ENCODE measurements around the gene TSPAN2.

The TSPAN2 gene

GRCh38 chr1:115118086-115118485 lies 28.8 kb upstream of the TSPAN2 start:
- no peak overlapping the region for H3K9ac ChIP-seq (ENCODE audit: low read depth, low read length, poor library complexity, severe bottlenecking)
- H2AFZ ChIP-seq (ENCODE audit: low read length), result no peak overlapping the region
- no peaks in the 10 kb centered on the region for H3F3A ChIP-seq (ENCODE audit: low read depth)
- H3K27me3 ChIP-seq (ENCODE audit: insufficient read depth, low read length, poor library complexity, severe bottlenecking), result no peaks in the 10 kb centered on the region
- no peak overlapping the region for H3K4me3 ChIP-seq (ENCODE audit: low read length, poor library complexity, severe bottlenecking)
- no peak for TF ChIP-seq EZH2phosphoT487 (IDR thresholded peaks at IDR 0.05; ENCODE audit: borderline replicate concordance)
- TF ChIP-seq, protein P1, sequence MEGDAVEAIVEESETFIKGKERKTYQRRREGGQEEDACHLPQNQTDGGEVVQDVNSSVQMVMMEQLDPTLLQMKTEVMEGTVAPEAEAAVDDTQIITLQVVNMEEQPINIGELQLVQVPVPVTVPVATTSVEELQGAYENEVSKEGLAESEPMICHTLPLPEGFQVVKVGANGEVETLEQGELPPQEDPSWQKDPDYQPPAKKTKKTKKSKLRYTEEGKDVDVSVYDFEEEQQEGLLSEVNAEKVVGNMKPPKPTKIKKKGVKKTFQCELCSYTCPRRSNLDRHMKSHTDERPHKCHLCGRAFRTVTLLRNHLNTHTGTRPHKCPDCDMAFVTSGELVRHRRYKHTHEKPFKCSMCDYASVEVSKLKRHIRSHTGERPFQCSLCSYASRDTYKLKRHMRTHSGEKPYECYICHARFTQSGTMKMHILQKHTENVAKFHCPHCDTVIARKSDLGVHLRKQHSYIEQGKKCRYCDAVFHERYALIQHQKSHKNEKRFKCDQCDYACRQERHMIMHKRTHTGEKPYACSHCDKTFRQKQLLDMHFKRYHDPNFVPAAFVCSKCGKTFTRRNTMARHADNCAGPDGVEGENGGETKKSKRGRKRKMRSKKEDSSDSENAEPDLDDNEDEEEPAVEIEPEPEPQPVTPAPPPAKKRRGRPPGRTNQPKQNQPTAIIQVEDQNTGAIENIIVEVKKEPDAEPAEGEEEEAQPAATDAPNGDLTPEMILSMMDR (conservative IDR thresholded peaks at IDR 0.05; ENCODE audit: low read length), result no peak
- no peaks in the 10 kb centered on the region for H3K36me3 ChIP-seq (ENCODE audit: insufficient read depth, low read length)
- H3K4me2 ChIP-seq (ENCODE audit: low read depth, low read length, poor library complexity, severe bottlenecking), result no peak overlapping the region
- no peaks in the 10 kb centered on the region for H4K20me1 ChIP-seq (ENCODE audit: insufficient read depth, low read length, poor library complexity, severe bottlenecking)
- H3K79me2 ChIP-seq (ENCODE audit: insufficient read depth, low read length), result no peaks in the 10 kb centered on the region
- H3K9me2 ChIP-seq (replicated peaks; ENCODE audit: low read depth, low read length), result no peaks in the 10 kb centered on the region
- peaks cover 12% of the 10 kb centered on the region for H3K4me1 ChIP-seq (ENCODE audit: insufficient read depth, low read length, poor library complexity, severe bottlenecking)
- H3K9me3 ChIP-seq (ENCODE audit: insufficient read depth, low read depth, low read length), result no peaks in the 10 kb centered on the region

DNA sequence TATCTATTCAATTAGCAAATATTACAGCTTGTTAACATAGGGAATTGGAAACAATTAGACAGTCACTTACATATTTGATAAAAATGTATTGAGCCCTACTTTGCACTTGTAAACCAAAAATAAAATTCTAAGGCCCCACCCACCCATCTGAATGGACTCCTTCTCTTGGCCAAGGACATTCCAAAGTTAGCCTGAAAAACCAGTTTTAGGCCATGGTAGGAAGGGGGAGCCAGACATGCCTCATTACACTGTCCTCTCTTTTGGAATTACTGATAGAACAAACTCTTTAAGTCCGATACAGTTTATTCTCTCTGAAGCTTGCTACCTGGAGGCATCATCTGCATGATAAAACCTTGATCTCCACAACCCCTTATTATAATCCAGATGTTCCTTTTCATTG lies 28.0 kb upstream of the TSPAN2 start:
- peaks cover 12% of the 10 kb centered on the region for H3K4me1 ChIP-seq (ENCODE audit: insufficient read depth, low read length, poor library complexity, severe bottlenecking)
- H3K4me2 ChIP-seq (ENCODE audit: low read depth, low read length, poor library complexity, severe bottlenecking), result no peak overlapping the region
- H3K36me3 ChIP-seq (ENCODE audit: insufficient read depth, low read length), result no peaks in the 10 kb centered on the region
- no peaks in the 10 kb centered on the region for H3K9me3 ChIP-seq (ENCODE audit: insufficient read depth, low read depth, low read length)
- H4K20me1 ChIP-seq (ENCODE audit: insufficient read depth, low read length, poor library complexity, severe bottlenecking), result no peaks in the 10 kb centered on the region
- no peak overlapping the region for H3K9ac ChIP-seq (ENCODE audit: low read depth, low read length, poor library complexity, severe bottlenecking)
- H3K27me3 ChIP-seq (ENCODE audit: insufficient read depth, low read length, poor library complexity, severe bottlenecking), result no peaks in the 10 kb centered on the region
- TF ChIP-seq EZH2phosphoT487 (IDR thresholded peaks at IDR 0.05; ENCODE audit: borderline replicate concordance), result no peak
- TF ChIP-seq, protein P1 (conservative IDR thresholded peaks at IDR 0.05; ENCODE audit: low read length), result no peak
- H3F3A ChIP-seq (ENCODE audit: low read depth), result no peaks in the 10 kb centered on the region
- no peaks in the 10 kb centered on the region for H3K79me2 ChIP-seq (ENCODE audit: insufficient read depth, low read length)
- H2AFZ ChIP-seq (ENCODE audit: low read length), result no peak overlapping the region
- H3K4me3 ChIP-seq (ENCODE audit: low read length, poor library complexity, severe bottlenecking), result no peak overlapping the region
- H3K9me2 ChIP-seq (replicated peaks; ENCODE audit: low read depth, low read length), result no peaks in the 10 kb centered on the region

DNA sequence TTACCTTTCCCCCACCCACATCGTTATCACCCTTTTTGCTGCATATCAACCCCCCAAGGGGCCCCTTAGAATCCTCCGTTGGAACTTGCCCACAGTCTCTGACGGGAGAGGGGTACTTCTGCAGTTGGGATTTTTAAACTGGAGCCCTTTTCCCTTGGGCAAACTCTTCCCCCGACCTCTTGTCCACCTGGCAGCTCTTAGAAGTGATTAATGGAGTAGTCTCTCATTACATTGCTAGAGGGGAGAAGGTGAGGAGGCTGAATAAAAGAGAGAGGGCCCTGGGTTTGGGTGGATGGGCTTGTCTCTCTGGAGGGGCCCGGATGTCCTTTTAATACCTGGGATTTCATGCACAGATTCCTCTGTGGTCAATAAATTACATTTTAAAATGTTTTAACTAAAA lies 27.2 kb upstream of the TSPAN2 start:
- Histone ChIP-seq H2AFZ (ENCODE audit: low read length) (no peak overlapping the region), H3K9me2 (replicated peaks; ENCODE audit: low read depth, low read length) (no peaks in the 10 kb centered on the region), H3K4me1 (ENCODE audit: insufficient read depth, low read length, poor library complexity, severe bottlenecking) (peaks cover 12% of the 10 kb centered on the region), H3K4me3 (ENCODE audit: low read length, poor library complexity, severe bottlenecking) (no peak overlapping the region), H3K27me3 (ENCODE audit: insufficient read depth, low read length, poor library complexity, severe bottlenecking) (no peaks in the 10 kb centered on the region), H4K20me1 (ENCODE audit: insufficient read depth, low read length, poor library complexity, severe bottlenecking) (no peaks in the 10 kb centered on the region), H3K9me3 (ENCODE audit: insufficient read depth, low read depth, low read length) (no peaks in the 10 kb centered on the region), H3K36me3 (ENCODE audit: insufficient read depth, low read length) (no peaks in the 10 kb centered on the region), H3K4me2 (ENCODE audit: low read depth, low read length, poor library complexity, severe bottlenecking) (no peak overlapping the region), H3K79me2 (ENCODE audit: insufficient read depth, low read length) (no peaks in the 10 kb centered on the region), H3K9ac (ENCODE audit: low read depth, low read length, poor library complexity, severe bottlenecking) (no peak overlapping the region), H3F3A (ENCODE audit: low read depth) (no peaks in the 10 kb centered on the region)
- TF ChIP-seq EZH2phosphoT487 (IDR thresholded peaks at IDR 0.05; ENCODE audit: borderline replicate concordance), result no peak
- TF ChIP-seq, protein P1 (conservative IDR thresholded peaks at IDR 0.05; ENCODE audit: low read length), result no peak
